K562 (cell line): ENCODE data around the gene TAAR9. TPM values are rescaled to one million over a fixed set of nuclear protein-coding genes. Genes with fewer than 3 reads are reported as not detected.

ENCODE experiments used
- ATAC-seq: fragments of 200-7000 bp; cut with Tn5 transposase; 3 replicates; pipeline ENCODE4 v1.9.1; 2020; ENCODE audit warnings: moderate library complexity
- BruUV-seq: library from RNA; stranded (reverse); fragments of 400-500 nt; replicated peaks from 2 replicates; lab custom pipeline; 2021; lab: Mats Ljungman, UMichigan
- CTCF ChIA-PET: fragments of 300-600 bp; formaldehyde crosslinking; extraction: SDS; loops from one replicate; lab custom pipeline; 2021; ENCODE audit warnings: low intra/inter-chr PET ratio; lab: Yijun Ruan, JAX
- POLR2A ChIA-PET: fragments of 300-600, 350-650 bp; sonication (Branson Sonifier 250); formaldehyde crosslinking; extraction: SDS; loops from one replicate; lab custom pipeline; 2021; ENCODE audit warnings: antibody characterized with exemption, inconsistent platforms; lab: Yijun Ruan, JAX
- DNase-seq, 4 experiments: peaks; one replicate each; pipeline versions ENCODE4 v3.0.0 to v3.0.0-alpha.2; 2011 to 2018; ENCODE audit warnings: low spot score in 3 of 4, mixed read lengths in 3 of 4; ENCODE audit errors: extremely low read depth in 1 of 4
- FAIRE-seq: peaks from 2 replicates; lab custom pipeline; 2011; peaks lifted over from hg19 to GRCh38; lab: Jason Lieb, UNC
- H2AFZ ChIP-seq: 2 replicates; pipeline ENCODE4 v1.6.0; 2011; ENCODE audit warnings: low read depth, low read length, control low read depth, inconsistent platforms
- H3K27ac ChIP-seq: fragments of 200-600 bp; 3 replicates; pipeline ENCODE4 v1.8.0; 2011; ENCODE audit warnings: low read depth, mild to moderate bottlenecking, control low read depth, inconsistent platforms, low read length, moderate library complexity, mixed read lengths; ENCODE audit errors: extremely low read depth
- H3K27me3 ChIP-seq, 2 experiments: fragments of 300-600 bp in 1 of 2; 2 replicates in 1 of 2; 3 replicates in 1 of 2; pipeline versions ENCODE4 v1.6.0 to v1.8.0; 2011; ENCODE audit warnings: inconsistent platforms in 2 of 2, low read length in 2 of 2, mild to moderate bottlenecking in 1 of 2, mixed read lengths in 1 of 2, moderate library complexity in 1 of 2; ENCODE audit not compliant: control insufficient read depth in 2 of 2, insufficient read depth in 2 of 2
- H3K36me3 ChIP-seq: fragments of 300-600 bp; 3 replicates; pipeline ENCODE4 v1.8.0; 2011; ENCODE audit warnings: mild to moderate bottlenecking, low read length, inconsistent platforms; ENCODE audit not compliant: control insufficient read depth, insufficient read depth
- H3K4me1 ChIP-seq, 2 experiments: fragments of 200-600 bp in 1 of 2; replicated peaks in 1 of 2; 2 replicates in 1 of 2; 3 replicates in 1 of 2; pipeline versions ENCODE4 v1.5.1 to v1.8.0; 2011; ENCODE audit warnings: inconsistent platforms in 2 of 2, low read length in 2 of 2, mild to moderate bottlenecking in 1 of 2, mixed read lengths in 1 of 2, moderate library complexity in 1 of 2; ENCODE audit not compliant: control insufficient read depth in 2 of 2, insufficient read depth in 2 of 2
- H3K4me2 ChIP-seq: 2 replicates; pipeline ENCODE4 v1.6.1; 2011; ENCODE audit warnings: low read length, control low read depth, inconsistent platforms, mixed read lengths; ENCODE audit not compliant: insufficient read depth
- H3K4me3 ChIP-seq: fragments of 200-600 bp; sonication (generic), shearing (Covaris generic); 2 replicates; pipeline ENCODE4 v1.5.1; 2016; ENCODE audit warnings: control low read depth, inconsistent platforms
- H3K79me2 ChIP-seq: fragments of 200-600 bp; 3 replicates; pipeline ENCODE4 v1.8.0; 2011; ENCODE audit warnings: low read length, inconsistent platforms; ENCODE audit not compliant: control insufficient read depth, insufficient read depth
- H3K9ac ChIP-seq, 2 experiments: 2 replicates each; pipeline versions ENCODE4 v1.6.0 to v1.6.1; 2011; ENCODE audit warnings: low read depth in 2 of 2, low read length in 2 of 2, control low read depth in 1 of 2, inconsistent platforms in 1 of 2, mild to moderate bottlenecking in 1 of 2, mixed read lengths in 1 of 2; ENCODE audit not compliant: insufficient read depth in 1 of 2
- H3K9me1 ChIP-seq: one replicate; pipeline ENCODE4 v1.6.0; 2011; ENCODE audit warnings: inconsistent platforms, mild to moderate bottlenecking, low read length, moderate library complexity; ENCODE audit not compliant: control insufficient read depth, insufficient read depth
- H3K9me3 ChIP-seq: replicated peaks from 2 replicates; pipeline ENCODE4 v1.5.1; 2011; ENCODE audit warnings: low read depth, low read length, inconsistent platforms; ENCODE audit not compliant: control insufficient read depth, insufficient read depth
- H4K20me1 ChIP-seq: replicated peaks from 2 replicates; pipeline ENCODE4 v1.6.1; 2011; ENCODE audit warnings: low read length, inconsistent platforms, mixed read lengths; ENCODE audit not compliant: control insufficient read depth, insufficient read depth
- BHLHE40 ChIP-seq: IDR thresholded peaks from 2 replicates; pipeline ENCODE4 v1.6.1; 2011; ENCODE audit warnings: low read length, improper control_type of control experiment
- CREB3L1 ChIP-seq: fragments of 450-650 bp; IDR thresholded peaks from 2 replicates; pipeline ENCODE4 v1.6.1; 2014; ENCODE audit warnings: low read depth, mild to moderate bottlenecking, moderate library complexity, borderline replicate concordance
- CREB5 ChIP-seq: fragments of 250-450 bp; sonication (Bioruptor Pico); IDR thresholded peaks from 2 replicates; pipeline ENCODE4 v1.5.0; 2020; ENCODE audit warnings: mild to moderate bottlenecking
- ETV1 ChIP-seq: fragments of 450-650 bp; conservative IDR thresholded peaks from 2 replicates; pipeline ENCODE4 v1.6.1; 2016; ENCODE audit warnings: missing genetic modification characterization, control low read depth, low read depth, missing compliant biosample characterization
- FOXP4 ChIP-seq: sonication (generic); formaldehyde crosslinking; IDR thresholded peaks from 2 replicates; pipeline ENCODE4 v1.8.0; 2022; ENCODE audit warnings: mild to moderate bottlenecking, missing genetic modification reagents, borderline replicate concordance
- HMGN3 ChIP-seq: IDR thresholded peaks from 2 replicates; pipeline ENCODE4 v1.6.1; 2011; ENCODE audit warnings: borderline replicate concordance, low read depth, mild to moderate bottlenecking, mixed read lengths, low read length; ENCODE audit not compliant: insufficient read length; ENCODE audit errors: extremely low read depth
- HOXB6 ChIP-seq: fragments of 250-450 bp; sonication (Bioruptor Pico); IDR thresholded peaks from 2 replicates; pipeline ENCODE4 v1.5.1; 2022; ENCODE audit warnings: mild to moderate bottlenecking, borderline replicate concordance
- KLF6 ChIP-seq: fragments of 250-450 bp; sonication (Bioruptor Pico); IDR thresholded peaks from 2 replicates; pipeline ENCODE4 v1.4.0; 2020; ENCODE audit warnings: mild to moderate bottlenecking, moderate library complexity, borderline replicate concordance
- MAX ChIP-seq: sonication (generic); formaldehyde crosslinking; IDR thresholded peaks from 2 replicates; pipeline ENCODE4 v1.9.0; 2022; ENCODE audit warnings: mild to moderate bottlenecking, missing genetic modification reagents
- PTRF ChIP-seq: fragments of 450-650 bp; IDR thresholded peaks from 2 replicates; pipeline ENCODE4 v1.6.1; 2016; ENCODE audit warnings: mild to moderate bottlenecking, missing genetic modification characterization, missing compliant biosample characterization
- TCF15 ChIP-seq: fragments of 250-450 bp; sonication (Bioruptor Pico); IDR thresholded peaks from 2 replicates; pipeline ENCODE4 v1.8.0; 2022; ENCODE audit warnings: moderate library complexity, mild to moderate bottlenecking, inconsistent platforms
- ZBTB17 ChIP-seq: fragments of 450-650 bp; formaldehyde crosslinking; IDR thresholded peaks from 2 replicates; pipeline ENCODE4 v1.4.0; 2020; ENCODE audit warnings: mild to moderate bottlenecking
- ZNF146 ChIP-seq: IDR thresholded peaks from one replicate; pipeline ENCODE4 v1.6.1; 2018; ENCODE audit warnings: missing compliant biosample characterization; ENCODE audit not compliant: unreplicated experiment
- ZNF780A ChIP-seq: fragments of 250-450 bp; sonication (Bioruptor Pico); IDR thresholded peaks from 2 replicates; pipeline ENCODE4 v1.5.0; 2021; ENCODE audit warnings: mild to moderate bottlenecking
- ZNF79 ChIP-seq: fragments of 250-450 bp; sonication (Bioruptor Pico); IDR thresholded peaks from 2 replicates; pipeline ENCODE4 v1.4.0; 2020; ENCODE audit warnings: low read depth, mild to moderate bottlenecking, moderate library complexity
- WGBS: fragments of 100-300 bp; shearing (Covaris generic); methylation state at CpG from one replicate; pipeline ENCODE4 v1.1.6; 2016; ENCODE audit warnings: low coverage, mixed read lengths; ENCODE audit not compliant: insufficient coverage; ENCODE audit errors: missing lambda C conversion rate; 5-methylcytosine and 5-hydroxymethylcytosine counted together
- in situ Hi-C: fragments of 300-500 bp; cut with MboI; formaldehyde crosslinking; loops from 4 replicates; pipeline ENCODE4 v1.15.0; 2018; ENCODE audit warnings: inconsistent platforms, mixed read lengths
- intact Hi-C: fragments of 100-400 bp; cut with micrococcal nuclease; formaldehyde crosslinking; loops from 2 replicates; pipeline ENCODE4 v1.14.2; 2022
- polyA plus RNA-seq, 8 experiments: library from polyadenylated mRNA; depleted of rRNA in 4 of 8; stranded (reverse) in 5 of 8; unstranded in 3 of 8; fragments of >200 nt; fragmentation: Nextera tagmentation in 2 of 8; fragmentation: Illumina TruSeq in 1 of 8; extraction: Ambion mirVana in 2 of 8; extraction: Trizol in 1 of 8; gene quantifications; 2 replicates each; pipeline versions ENCODE4 v1.2.1 to v1.2.3, GENCODE V29; 2011 to 2014; ENCODE audit warnings: inconsistent platforms in 1 of 8, missing spikeins in 1 of 8
- total RNA-seq, 7 experiments: library from RNA; depleted of rRNA in 6 of 7; stranded (reverse); fragments of >200 nt in 6 of 7; fragmentation: Illumina TruSeq in 2 of 7; extraction: Trizol in 2 of 7; gene quantifications; 2 replicates each; pipeline versions ENCODE4 v1.2.1 to v1.2.3, GENCODE V29; 2011 to 2021; ENCODE audit warnings: low replicate concordance in 1 of 7

The TAAR9 gene
- total and polyA plus RNA-seq, 9 of the 15 experiments (the other 6 are each of a cell fraction or from before 2014, with no cell fraction given) = not detected

GRCh38 chr6:132537977-132538376, at the start of gene TAAR9 (continued):
- TF ChIP-seq BHLHE40 (no peak), ZNF780A (CRISPR knock-in tag) (no peak)

- in situ Hi-C loops = loop anchor here (10.0 kb wide), 1 partner anchor 185 kb away; no protein-coding TSS in a partner anchor
- intact Hi-C loops = loop anchor here (10.0 kb wide), 1 partner anchor 565 kb away; no protein-coding TSS in a partner anchor
- H3K79me2 ChIP-seq = peaks cover 21% of the 10 kb centered on the region
- no peak overlapping the region for H3K27ac ChIP-seq
- FAIRE-seq (no peak), ATAC-seq (no peak), DNase-seq (no peak)
- no peak overlapping the region for H3K9ac ChIP-seq
- 0 out of 2 replicates have a peak, but pooled peaks cover 4% of the 10 kb centered on the region for H4K20me1 ChIP-seq
- H3K4me2 ChIP-seq = no peak overlapping the region
- H3K36me3 ChIP-seq = no peaks in the 10 kb centered on the region; the same call in 2 of the 3 replicates
- H3K27me3 ChIP-seq = no peaks in the 10 kb centered on the region
- POLR2A ChIA-PET = no interaction called here
- CTCF ChIA-PET = no interaction called here
- 81% methylated on average over 4 of the region's 4 CpGs for WGBS
- no peak overlapping the region for H3K4me3 ChIP-seq
- H3K9me3 ChIP-seq = no peaks in the 10 kb centered on the region
- no peaks in the 10 kb centered on the region for H3K9me1 ChIP-seq
- no TSS peak for BruUV-seq
- H2AFZ ChIP-seq = no peak overlapping the region
- H3K4me1 ChIP-seq = peaks cover 6 to 7% of the 10 kb centered on the region in 2 experiments; a peak in 2 of 5 replicates
- TF ChIP-seq KLF6 (CRISPR knock-in tag) (no peak), MAX (CRISPR knock-in tag) (no peak), ZBTB17 (CRISPR knock-in tag) (no peak), ZNF146 (no peak), HOXB6 (CRISPR knock-in tag) (no peak), ETV1 (tag) (no peak), HMGN3 (no peak), CREB3L1 (no peak), TCF15 (CRISPR knock-in tag) (no peak), CREB5 (no peak), ZNF79 (CRISPR knock-in tag) (no peak), PTRF (tag) (no peak), FOXP4 (no peak)
Measured at GRCh38 chr6:132489376-132489775, 48.7 kb upstream of the TAAR9 start.
